ENCODE data around the gene FKRP.
"Not testable (repeated sequence)": the region's sequence is repeated elsewhere in the genome, so short reads cannot be mapped to it uniquely, and the experiment has no call there.

Gene FKRP

DNA sequence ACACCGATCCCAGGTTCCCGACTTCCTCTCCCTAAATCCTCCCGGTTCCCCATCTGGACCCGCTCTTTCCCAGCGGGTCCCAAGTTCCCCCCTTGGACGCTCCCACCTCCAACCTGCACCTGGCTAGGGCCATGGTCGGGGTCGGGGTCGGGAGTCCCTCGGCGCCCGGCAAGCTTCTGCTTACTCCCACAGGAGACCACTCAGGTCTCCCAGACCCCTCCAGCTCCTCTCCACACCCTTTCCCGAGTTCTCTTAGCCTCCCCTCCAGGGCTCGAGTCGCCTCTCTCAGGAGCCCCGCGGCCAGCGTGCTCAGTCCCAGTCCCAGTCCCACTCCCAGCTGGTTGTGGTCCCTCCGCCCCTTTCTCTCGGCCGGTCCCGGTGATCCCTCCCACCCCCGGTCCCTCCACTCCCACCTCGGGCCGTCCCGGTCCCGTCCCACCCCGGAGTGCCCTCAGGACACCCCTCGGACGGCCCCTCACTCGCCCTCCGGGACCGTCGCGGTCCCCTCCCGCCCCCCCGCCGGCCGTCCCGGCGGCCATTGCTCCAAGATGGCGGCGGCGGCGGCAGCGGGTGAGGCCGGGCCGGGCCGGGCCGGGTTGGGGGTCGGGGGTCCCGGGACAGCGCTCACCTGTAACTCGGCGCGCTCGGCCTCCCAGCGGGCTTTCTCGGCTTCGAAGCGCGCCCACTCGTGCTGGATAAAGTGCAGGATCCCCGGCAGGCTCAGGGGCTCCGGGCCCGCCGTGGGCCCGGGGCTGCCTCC, at the start of gene FKRP:
Gene FKRP, plus strand, starts transcription at position 537 of the 760 bp plus-strand sequence. CDS start 9,394 bp downstream, outside the sequence.
- DNase-seq, result peak in 1 of 2 experiments; percentile 63

GRCh38 chr19:46696866-46697203, 49.0 kb upstream of the FKRP start:
- DNase-seq, result no peak

GRCh38 chr19:46697204-46697960, 48.5 kb upstream of the FKRP start:
- peak; percentile 37 to 48 for DNase-seq

DNA sequence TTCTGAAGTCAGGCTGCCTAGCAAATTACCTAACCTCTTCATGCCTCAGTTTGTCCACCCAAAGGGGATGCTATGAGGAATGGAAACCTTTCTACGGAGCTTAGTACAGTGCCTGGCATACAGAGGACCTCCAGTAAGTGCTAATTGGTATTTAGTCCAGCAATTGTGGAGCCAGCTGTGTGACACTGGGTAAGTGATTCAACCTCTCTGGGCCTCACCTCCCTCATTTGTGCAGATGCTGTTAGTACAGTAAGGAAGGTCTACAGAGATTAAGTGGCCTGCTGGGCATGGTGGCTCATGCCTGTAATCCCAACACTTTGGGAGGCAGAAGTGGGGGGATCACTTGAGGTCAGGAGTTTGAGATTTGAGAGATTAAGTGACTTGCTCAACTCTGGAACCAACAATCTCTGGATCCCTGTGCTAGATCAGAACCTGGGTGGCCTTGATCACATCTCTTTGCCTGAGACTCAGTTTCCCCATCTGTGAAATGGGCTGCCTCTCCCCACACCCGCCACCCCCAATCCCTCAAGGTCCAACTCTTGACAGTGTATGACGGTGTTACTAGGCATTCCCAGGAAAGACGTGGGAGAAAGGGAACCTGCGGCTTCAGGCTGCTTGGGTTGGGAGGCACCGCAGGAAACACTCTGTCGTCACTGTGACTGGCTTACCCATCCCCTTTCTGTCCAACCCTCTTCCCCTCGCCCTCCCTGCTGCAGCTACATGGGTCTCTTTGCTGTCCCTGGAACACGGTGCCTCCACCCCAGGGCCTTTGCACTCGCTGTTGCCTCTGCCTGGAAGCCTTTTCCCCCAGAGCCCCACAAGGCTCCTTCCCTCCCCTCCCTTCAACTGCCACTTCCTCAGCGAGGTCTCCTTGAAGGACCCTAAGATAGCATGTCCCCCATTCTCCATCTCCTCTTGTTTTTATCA, 47.2 kb upstream of the FKRP start:
- DNase-seq, result no peak

GRCh38 chr19:46700704-46701103, 45.2 kb upstream of the FKRP start:
- no peak for DNase-seq

DNA sequence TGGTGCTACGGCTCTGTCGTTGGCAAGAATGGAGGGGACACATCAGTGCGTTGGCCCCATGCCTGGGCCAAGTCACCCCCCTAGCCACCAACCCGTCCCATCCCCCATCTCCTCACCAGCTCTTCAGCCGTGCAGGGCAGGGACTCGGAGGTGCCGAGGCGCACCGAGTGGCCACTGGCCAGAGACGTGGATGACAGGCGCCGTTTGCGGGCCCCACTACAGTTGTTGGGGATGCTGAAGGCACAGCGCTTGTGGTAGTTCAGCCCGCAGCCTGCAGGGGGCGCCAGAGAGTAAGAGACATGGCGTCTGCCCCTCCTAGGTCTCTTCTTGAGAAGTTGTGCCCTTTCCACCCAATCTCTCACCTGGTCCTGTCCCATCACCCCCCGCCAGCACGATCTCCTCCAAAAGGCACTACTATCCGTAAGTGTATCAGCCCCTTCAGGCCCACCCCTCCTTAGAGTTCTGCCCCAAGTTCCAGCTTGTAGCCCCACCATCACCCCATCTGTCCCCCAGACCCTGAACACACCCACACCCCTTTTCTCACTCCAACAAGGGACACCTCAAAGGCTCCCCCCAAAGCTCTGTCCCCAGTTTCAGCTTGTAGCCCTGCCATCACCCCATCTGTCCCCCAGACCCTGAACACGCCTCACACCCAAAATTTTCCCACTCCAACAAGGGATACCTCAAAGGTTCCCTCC, 41.3 kb upstream of the FKRP start:
- peak; percentile 93 to 97 for DNase-seq

GRCh38 chr19:46710687-46711086, 35.2 kb upstream of the FKRP start:
- DNase-seq, result no peak

- not testable (repeated sequence) for DNase-seq
Observed at GRCh38 chr19:46712768-46713338, 33.0 kb upstream of the FKRP start.

- DNase-seq, result peak; percentile 73 to 79
Observed at GRCh38 chr19:46713781-46714443, 31.9 kb upstream of the FKRP start.

DNA sequence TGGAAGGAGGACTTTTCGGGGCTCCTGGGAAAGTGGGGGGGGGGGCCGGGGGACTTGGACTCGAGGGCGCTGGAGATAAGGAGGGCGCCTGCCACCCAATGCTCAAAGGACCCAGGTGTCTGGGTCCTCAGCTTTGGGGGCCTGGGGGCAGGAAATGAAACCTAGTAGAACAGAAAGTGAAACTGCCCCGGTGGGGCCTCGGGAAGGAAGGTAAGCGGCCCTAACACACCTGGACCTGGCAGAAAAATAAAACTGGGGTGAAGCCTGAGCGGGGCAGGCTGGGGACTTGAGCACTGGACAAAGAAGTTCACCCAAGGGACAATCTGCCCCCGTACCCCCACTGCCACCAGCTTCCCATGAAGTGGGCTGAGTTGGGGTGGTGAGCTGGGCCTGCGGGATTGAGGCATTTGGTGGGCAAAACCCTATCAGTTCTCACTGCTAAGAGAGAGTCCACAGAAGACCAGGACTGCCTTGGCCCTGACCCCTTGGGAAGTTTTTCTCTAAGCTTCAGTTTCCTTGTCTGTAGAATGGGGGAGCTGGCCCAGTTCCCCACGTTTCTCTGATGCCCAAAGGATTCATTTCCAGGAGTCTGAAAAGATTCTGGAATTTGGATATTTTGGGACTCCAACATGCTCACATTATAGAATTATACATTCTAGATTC, 31.3 kb upstream of the FKRP start:
- peak in 1 of 2 experiments; percentile 69 for DNase-seq

GRCh38 chr19:46715620-46715974, 30.3 kb upstream of the FKRP start:
- DNase-seq, result peak in 1 of 2 experiments; percentile 44

DNA sequence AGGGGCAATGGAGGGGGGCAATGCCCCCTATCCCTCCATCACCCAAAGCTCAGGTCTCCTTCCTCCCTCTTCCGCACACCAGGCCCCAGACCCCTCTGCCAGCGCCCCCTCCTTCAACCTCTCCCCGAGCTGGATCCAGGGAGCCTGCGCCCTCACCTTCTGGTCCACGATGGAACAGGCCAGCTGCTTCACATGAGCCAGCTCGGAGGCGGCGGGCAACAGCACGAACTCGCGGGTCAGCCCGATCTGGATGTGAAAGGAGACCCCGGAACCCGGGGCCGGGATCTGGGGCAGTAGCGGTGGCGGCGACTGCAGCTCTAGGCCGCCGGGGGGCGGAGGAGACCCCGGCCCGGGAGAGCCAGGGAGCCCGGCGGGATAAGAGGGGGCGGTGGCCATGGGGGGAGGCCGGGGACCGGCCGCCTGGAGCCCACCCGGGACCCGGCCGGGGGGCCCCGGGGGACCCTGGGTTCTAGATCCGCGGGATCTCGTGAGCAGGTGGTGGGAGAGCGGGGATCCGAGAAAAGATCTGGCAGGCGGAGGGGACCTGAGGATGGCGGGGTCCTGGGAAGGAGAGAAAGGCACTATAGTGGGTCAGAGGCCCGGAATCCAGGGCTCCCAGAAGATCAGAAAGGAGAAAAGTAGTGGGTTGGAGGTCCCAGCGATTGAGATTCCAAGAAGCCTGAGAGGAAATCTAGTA, 29.7 kb upstream of the FKRP start:
- DNase-seq, result peak; percentile 40 to 53

DNA sequence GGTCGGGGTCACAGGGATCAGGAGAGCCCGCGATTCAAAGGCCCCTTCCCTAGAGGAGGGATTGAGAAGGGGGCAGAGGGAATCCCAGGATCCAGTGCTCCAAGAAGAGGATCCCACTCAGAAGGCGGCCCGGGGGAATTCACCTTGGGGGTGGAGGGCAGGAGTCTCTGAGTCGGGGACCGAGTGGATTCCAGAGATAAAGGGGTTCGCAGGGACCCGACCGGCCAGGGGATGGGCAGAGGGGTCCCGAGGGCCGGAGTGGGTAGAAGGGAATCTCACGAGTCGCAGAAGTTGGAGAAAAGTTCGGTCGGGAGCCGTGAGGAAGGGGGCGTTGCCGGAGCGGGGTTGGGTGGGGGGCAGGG, 29.2 kb upstream of the FKRP start:
- DNase-seq, result peak in 1 of 2 experiments; percentile 39

- peak; percentile 95 to 96 for DNase-seq
Observed at GRCh38 chr19:46717034-46717715, 28.7 kb upstream of the FKRP start, which contains the start of gene PRKD2. PRKD2 (minus strand) TSS chr19:46717114; CDS start chr19:46716370, 744 bp downstream.

GRCh38 chr19:46717716-46718143, 28.1 kb upstream of the FKRP start:
- peak in 1 of 2 experiments; percentile 64 for DNase-seq

- DNase-seq, result peak; percentile 70 to 73
Observed at GRCh38 chr19:46718157-46718933, 27.5 kb upstream of the FKRP start.

DNA sequence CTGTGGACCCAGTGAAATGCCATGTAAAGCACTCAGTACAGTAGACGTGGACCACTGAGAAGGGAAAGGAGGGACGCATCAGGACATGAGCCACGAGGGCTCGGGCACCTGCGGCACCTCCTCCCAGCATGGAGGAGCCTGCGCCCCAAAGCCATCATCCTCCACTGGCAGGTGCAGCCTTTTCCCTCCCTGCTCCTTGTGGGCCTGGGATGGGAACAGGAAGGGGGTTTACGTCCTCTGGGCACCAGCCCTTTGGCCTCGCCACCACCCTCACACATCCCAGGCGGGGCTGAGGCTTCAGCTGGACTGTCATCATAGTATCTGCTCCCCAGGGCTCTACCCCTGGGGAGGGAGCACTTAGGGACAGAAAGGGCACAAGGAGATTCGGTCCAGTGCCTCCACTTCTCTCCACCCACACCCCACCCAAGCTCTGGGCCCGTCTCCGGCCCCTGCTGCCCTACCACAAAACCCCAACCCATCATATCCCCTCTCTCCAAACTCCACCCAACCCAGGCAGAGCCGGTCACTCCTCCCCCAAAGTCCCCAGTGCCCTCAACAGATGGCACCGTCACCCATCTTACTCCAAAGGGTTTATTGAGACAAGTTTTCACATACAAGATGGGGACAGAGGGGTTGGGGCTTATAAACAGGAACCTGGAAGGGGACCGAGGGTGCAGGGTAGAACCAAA, 26.8 kb upstream of the FKRP start:
- no peak for DNase-seq
